Measurements from ENCODE around the gene LMX1A.

- TF ChIP-seq CTCF (conservative IDR thresholded peaks at IDR 0.05) = no peak
- TF ChIP-seq ZFX (IDR thresholded peaks at IDR 0.05) = no peak
Measured at GRCh38 chr1:165355139-165355976, 1.2 kb downstream of the LMX1A start.
